ENCODE results near the gene ERVFRD-1.
A peak's percentile ranks its signal among the peaks of the same experiment; 100 is the strongest.
"Not testable (repeated sequence)": the region's sequence is repeated elsewhere in the genome, so short reads cannot be mapped to it uniquely, and the experiment has no call there.

The ERVFRD-1 gene

GRCh38 chr6:11126876-11127275 is 15.4 kb upstream of the ERVFRD-1 start:
- DNase-seq, result no peak

DNA sequence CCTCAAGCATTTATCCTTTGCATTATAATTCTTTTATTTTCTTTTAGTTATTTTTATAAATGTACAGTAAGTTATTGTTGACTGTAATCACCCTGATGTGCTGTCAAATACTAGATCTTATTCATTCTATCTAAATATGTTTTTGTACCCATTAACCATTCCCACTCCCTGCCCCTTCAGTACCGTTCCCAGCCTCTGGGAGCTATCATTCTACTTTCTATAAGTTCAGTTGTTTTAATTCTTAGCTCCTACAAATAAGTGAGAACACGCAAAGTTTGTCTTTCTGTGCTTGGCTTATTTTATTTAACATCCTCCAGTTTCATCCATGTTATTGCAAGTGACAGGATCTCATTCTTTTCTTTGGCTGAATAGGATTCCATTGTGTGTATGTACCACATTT is 12.5 kb upstream of the ERVFRD-1 start:
- DNase-seq, result no peak

DNA sequence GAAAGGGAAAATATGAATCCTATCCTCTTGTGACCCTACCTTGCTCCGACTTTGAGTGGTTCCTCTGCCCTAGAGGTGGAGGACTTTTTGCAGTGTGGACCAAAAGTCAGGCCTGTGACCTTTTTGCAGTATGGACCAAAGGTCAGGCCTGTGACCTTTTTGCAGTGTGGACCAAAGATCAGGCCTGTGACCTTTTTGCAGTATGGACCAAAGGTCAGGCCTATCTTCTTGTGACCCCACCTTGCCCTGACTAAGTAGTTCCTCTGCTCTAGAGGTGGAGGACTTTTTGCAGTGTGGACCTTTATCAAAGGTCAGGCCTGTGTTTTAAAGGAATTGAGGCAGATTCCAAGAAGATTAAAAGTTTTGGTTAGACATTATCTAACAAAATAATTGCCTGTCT is 10.9 kb upstream of the ERVFRD-1 start:
- no peak for DNase-seq

GRCh38 chr6:11121851-11122250 is 10.3 kb upstream of the ERVFRD-1 start:
- DNase-seq, result no peak

DNA sequence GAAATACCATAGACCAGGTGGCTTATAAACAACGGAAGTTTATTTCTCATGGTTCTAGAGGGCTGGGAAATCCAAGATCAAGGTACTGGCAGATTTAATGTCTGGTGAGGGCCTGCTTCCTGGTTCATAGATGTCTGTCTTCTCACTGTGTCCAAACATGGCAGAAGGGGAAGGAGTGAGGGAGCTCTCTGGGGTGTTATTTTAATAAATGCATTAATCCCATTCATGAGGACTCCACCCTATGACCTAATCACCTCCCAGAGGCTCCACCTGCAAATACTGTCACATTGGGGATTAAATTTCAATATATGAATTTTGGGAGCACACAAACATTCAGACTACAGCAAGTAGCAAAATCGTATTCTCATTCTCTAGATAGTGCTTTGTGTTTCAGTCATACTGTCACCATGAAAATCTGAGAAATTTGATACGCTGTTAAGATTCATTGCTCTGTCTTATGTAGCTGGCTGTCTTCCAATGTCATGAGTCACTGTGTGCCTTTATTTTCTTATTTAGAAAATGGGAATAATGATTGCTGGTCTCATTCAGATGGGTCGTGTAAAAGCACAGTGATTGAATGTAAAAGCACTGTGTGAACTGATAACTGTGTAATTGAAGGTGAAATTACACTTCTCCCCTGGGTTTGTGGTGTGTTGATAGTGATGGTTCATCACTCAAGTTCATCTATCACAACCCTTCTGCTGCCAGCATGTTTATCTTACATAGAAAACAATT is 8.9 kb upstream of the ERVFRD-1 start:
- peak; percentile 67 for DNase-seq

DNA sequence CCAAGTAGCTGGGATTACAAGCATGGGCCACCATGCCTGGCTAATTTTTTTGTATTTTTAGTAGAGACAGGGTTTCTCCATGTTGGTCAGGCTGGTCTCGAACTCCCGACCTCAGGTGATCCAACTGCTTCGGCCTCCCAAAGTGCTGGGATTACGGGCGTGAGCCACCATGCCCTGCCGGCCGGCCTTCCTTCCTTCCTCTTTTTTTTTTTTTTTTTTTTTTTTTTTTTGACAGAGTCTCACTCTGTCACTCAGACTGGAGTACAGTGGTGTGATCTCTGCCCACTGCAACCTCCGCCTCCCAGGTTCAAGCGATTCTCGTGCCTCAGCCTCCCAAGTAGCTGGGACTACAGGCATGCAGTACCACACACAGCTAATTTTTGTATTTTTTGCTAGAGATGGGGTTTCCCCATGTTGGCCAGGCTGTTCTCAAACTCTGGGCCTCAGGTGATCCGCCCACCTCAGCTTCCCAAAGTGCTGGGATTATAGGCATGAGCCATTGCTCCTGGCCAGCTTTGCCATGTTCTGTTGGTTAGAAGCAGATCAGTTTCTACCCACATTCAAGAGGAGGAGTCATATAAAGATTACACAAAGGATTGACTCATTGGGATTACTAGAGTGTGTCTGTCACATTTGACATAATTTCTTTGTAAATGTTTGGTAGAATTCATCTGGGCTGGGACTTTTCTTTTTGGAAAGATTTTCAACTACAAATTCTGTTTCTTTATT is 4.4 kb upstream of the ERVFRD-1 start:
- DNase-seq, result not testable (repeated sequence)

- no peak for DNase-seq
Measured at GRCh38 chr6:11113038-11113437, 1.5 kb upstream of the ERVFRD-1 start.

DNA sequence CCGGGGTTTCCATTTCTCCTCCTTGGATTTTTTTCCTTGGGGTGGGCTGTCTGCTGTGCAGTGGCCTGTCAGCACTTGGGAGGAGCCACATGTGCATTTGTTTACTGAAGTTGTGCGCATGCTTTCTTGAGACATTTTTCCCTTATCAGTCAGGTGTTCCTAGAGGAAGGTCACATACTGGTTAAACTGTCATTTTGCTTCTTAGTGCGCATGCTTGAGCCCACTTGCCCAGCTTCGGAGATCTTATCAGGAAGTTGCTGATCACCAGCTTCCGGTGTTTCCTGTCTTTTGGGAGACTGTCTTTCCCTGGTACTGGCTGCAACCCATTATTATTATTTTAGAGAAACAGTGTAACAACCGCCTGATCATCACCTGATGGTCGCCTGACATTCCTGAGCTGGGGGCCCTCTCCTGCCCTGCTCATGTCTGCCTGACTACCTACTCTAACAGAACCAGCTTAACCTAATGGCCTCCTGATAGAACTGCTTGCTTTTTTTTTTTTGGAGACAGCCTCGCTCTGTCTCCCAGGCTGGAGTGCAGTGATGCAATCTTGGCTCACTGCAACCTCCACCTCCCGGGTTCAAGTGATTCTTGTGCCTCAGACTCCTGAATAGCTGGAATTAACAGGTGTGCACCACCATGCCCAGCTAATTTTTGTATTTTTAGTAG is 378 bp upstream of the ERVFRD-1 start:
- DNase-seq, result peak; percentile 30

DNA sequence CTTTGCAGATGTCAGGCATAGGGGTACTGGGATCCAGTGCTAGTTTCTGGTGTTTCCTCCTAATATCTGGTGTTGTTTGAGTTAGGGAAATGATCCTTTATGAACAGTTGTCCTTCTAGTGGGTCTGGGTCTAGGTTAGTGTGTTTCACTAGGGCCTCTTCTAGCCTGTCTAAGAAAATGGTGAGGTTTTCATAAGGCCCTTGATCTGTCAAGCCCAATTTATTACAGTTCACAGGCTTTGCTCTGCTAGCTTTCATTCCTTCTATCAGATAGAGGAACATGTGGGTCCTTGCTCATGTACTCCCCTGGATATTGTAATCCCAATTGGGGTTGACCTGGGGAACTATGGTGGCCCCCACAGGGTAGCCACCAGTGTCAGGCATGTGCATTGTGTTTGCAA is 2.8 kb downstream of the ERVFRD-1 start:
- no peak for DNase-seq

GRCh38 chr6:11103065-11103464 is 8.5 kb downstream of the ERVFRD-1 start:
- no peak for DNase-seq

DNA sequence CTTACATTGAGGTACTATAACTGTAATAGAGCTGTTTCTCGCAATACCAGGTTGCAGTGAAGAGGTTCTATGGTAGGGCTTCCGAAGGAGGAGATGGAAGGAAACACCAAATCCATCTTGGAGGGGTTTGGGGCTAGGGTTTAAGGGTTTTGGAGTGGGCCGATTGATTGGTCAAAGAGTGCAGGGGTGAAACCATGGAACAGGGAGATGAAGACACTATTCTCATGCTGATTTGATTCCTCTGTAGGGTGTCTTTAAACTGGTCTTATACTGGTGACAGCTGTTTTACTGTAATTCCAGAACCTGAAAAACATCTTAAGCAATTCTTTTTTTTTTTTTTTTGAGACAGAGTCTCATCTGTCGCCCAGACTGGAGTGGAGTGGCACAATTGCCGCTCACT is 10.1 kb downstream of the ERVFRD-1 start:
- no peak for DNase-seq

DNA sequence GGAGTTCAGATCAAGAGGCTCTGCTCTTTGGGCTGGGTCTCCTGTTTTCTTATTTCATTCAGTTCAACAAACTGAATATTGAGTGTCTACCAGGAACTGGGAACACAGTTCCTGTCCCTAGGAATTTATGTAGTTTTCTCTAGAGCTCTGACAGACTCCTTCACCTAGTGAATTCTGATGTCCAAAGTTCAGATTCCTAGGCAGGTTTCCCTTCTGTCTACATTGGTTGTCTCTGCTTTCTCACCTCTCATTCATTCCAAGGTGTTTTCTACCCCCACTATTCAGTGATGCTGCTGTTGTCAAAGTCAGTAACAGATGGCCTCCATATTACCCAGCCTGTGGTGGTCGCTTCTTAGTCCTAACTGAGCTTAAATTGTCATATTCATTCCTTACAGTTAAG is 13.5 kb downstream of the ERVFRD-1 start:
- no peak for DNase-seq

GRCh38 chr6:11097476-11097875 is 14.0 kb downstream of the ERVFRD-1 start:
- peak; percentile 43 for DNase-seq

DNA sequence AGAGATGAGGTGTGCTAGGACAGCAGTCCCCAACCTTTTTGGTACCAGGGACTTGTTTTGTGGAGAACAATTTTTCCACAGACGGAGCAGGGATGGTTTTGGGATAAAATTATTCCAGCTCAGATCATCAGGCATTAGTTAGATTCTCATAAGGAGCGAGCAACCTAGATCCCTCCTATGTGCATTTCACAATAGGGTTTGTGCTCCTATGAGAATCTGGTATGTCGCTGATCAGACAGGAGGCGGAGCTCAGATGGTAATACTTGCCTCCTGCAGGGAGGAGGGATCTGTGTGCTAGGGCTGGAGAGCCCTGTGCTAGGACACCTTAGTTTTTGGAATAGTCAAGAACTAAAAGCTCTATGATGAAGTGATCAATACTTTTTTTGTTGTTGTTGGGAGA is 15.4 kb downstream of the ERVFRD-1 start:
- DNase-seq, result peak; percentile 73

DNA sequence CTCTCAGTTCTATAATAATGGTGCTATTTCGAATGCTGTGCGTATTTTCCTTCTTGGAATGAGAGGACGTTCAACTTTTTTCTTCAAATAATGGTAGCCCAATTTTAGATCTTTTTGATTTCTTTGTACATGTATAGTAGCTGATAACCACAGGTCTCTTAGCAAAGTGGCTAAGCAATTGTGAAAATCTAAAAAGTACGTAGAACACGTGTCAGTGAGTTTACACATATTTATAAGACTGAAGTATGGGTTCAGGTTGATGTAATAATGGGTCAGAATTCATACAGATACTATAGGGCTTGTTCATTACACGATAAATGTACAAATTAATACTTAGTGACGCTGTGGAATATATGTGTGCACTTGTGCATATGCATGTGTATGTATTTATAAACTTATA is 16.6 kb downstream of the ERVFRD-1 start:
- no peak for DNase-seq

DNA sequence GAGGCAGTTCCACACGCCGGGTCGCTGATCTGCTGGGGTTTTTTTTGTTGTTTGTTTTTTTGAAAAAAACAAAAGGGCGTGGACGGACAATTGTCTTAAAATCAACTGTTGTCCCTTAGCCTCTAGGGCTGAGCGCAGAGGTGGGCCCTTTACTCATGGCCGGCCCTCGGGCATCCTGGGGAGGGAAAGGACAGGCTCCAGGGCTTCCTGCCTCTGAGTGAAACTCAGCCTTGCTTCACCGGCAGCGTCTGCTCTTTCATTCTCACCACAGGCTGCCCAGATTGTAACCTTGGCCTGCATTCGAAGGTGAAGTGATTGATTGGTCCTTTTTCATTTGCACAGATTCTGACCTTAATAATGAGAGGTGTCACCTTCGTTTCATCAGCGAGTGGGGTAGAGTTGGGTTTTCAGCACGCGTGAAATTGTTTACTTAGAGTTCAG is 17.1 kb downstream of the ERVFRD-1 start:
- DNase-seq, result peak; percentile 48

- peak; percentile 97 for DNase-seq
Measured at GRCh38 chr6:11093626-11094410, 17.7 kb downstream of the ERVFRD-1 start, which contains the start of gene SMIM13. SMIM13 (plus strand) TSS chr6:11093834; CDS start chr6:11094314, 480 bp downstream.

- no peak for DNase-seq
Measured at GRCh38 chr6:11093376-11093625, 18.2 kb downstream of the ERVFRD-1 start.

DNA sequence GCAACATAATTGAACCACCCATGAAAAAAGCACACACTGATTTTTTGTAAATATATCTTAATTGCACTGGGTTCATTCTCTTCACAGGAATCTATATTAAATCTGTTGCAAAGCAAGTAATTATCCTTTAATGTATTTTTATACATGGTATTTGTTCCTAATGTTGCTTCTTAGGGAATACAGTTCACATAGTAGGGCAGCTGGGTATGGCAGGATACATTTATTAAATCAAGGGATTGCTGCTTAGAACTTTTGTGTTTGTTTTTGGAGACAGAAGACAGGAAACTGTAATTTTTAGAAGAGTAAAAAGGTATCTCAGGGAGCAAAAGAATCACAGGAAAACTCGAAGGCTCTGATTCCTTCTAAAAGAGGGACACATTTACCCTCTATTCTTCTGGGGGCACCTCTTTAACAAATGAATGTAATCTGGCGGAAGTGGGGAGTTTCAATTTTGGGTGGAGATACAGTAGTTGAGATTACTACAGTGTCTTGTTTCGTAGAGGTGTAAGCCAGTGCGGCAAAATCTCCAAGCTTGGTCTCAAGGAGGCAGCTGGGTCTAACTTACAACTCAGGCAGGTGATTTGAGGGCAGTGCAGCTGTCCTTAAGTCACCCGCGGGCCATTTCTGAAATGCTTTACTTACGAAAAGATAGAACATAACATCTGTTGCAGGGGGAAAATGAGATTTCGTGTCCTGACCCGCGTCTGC is 18.7 kb downstream of the ERVFRD-1 start:
- DNase-seq, result peak; percentile 54

GRCh38 chr6:11091141-11091540 is 20.4 kb downstream of the ERVFRD-1 start:
- DNase-seq, result not testable (repeated sequence)

- no peak for DNase-seq
Measured at GRCh38 chr6:11089695-11090094, 21.8 kb downstream of the ERVFRD-1 start.

DNA sequence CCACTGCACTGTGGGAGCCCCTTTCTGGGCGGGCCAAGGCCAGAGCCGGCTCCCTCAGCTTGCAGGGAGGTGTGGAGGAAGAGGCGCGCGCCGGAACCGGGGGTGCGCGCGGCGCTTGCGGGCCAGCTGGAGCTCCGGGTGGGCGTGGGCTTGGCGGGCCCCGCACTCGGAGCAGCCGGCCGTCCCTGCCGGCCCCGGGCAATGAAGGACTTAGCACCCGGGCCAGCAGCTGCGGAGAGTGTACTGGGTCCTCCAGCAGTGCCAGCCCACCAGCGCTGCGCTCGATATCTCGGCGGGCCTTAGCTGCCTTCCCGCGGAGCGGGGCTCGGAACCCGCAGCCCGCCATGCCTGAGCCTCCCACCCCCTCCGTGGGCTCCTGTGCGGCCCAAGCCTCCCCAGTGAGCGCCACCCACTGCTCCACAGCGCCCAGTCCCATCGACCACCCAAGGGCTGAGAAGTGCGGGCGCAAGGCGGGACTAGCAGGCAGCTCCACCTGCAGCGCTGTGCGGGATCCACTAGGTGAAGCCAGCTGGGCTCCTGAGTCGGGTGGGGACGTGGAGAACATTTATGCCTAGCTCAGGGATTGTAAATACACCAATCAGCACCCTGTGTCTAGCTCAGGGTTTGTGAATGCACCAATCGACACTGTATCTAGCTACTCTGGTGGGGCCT is 24.2 kb downstream of the ERVFRD-1 start:
- not testable (repeated sequence) for DNase-seq

Measured in hematopoietic multipotent progenitor cell treated with erythropoietin and hydrocortisone succinate and interleukin-3 and kit ligand, for 8 days (in vitro differentiated cells).